HG02852 (cell line): Measurements from ENCODE around the gene LRIG1.
A peak's percentile ranks its signal among the peaks of the same experiment; 100 is the strongest.

Source experiments
- ATAC-seq: cut with Tn5 transposase; IDR thresholded peaks from one replicate; pipeline ENCODE4 v1.9.1; 2021; ENCODE audit warnings: mild to moderate bottlenecking, moderate library complexity; ENCODE audit not compliant: unreplicated experiment

The LRIG1 gene, protein sequence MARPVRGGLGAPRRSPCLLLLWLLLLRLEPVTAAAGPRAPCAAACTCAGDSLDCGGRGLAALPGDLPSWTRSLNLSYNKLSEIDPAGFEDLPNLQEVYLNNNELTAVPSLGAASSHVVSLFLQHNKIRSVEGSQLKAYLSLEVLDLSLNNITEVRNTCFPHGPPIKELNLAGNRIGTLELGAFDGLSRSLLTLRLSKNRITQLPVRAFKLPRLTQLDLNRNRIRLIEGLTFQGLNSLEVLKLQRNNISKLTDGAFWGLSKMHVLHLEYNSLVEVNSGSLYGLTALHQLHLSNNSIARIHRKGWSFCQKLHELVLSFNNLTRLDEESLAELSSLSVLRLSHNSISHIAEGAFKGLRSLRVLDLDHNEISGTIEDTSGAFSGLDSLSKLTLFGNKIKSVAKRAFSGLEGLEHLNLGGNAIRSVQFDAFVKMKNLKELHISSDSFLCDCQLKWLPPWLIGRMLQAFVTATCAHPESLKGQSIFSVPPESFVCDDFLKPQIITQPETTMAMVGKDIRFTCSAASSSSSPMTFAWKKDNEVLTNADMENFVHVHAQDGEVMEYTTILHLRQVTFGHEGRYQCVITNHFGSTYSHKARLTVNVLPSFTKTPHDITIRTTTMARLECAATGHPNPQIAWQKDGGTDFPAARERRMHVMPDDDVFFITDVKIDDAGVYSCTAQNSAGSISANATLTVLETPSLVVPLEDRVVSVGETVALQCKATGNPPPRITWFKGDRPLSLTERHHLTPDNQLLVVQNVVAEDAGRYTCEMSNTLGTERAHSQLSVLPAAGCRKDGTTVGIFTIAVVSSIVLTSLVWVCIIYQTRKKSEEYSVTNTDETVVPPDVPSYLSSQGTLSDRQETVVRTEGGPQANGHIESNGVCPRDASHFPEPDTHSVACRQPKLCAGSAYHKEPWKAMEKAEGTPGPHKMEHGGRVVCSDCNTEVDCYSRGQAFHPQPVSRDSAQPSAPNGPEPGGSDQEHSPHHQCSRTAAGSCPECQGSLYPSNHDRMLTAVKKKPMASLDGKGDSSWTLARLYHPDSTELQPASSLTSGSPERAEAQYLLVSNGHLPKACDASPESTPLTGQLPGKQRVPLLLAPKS

DNA sequence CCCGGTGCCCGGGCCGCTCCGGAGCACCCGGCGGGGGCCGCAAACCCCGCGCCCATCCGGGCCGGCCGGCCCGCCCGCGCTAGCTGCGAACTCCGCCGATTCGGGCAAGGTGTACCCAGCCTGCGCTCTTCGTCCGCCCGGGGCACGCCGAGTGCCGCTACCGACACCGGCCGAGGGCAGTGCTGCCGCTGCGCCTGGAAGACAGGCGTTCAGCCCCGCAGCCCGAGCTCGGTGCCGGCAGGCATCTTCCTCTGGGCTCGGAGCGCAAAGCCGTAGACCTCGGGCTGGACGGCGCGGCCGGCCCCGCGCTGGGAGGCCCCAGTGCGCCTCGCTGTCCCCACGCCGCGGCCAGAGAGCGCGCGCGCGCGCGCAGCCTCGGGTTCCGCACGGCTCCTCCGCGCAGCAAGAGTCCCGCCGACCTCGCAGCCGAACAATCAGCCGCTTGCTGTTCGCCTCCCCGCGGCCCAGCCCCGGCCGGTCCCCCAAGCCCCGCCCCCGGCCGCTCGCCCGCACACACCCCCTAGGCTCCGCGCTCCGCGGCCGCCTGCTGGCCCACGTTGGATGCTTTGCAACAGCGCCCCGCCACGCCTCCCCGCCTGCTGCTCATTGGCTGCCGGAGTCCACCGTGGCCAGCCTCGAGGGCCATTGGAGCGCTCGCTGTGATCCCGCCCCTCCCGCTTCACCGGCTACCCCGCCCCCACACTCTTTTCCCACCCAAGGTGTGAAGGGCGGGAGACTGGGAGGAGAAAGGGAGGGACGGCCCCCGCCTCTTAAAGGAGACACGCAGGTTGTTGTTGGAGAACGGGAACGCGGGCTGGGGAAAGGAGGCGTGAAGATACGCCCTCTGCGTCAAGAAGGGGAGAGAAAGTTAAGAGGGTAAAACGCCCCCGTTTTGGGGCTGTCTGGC, at the start of gene LRIG1:
LRIG1 (minus strand) TSS at position 447 of the 907 bp plus-strand sequence. CDS start 615 bp downstream, outside the sequence.
- ATAC-seq, result peak; percentile 97

DNA sequence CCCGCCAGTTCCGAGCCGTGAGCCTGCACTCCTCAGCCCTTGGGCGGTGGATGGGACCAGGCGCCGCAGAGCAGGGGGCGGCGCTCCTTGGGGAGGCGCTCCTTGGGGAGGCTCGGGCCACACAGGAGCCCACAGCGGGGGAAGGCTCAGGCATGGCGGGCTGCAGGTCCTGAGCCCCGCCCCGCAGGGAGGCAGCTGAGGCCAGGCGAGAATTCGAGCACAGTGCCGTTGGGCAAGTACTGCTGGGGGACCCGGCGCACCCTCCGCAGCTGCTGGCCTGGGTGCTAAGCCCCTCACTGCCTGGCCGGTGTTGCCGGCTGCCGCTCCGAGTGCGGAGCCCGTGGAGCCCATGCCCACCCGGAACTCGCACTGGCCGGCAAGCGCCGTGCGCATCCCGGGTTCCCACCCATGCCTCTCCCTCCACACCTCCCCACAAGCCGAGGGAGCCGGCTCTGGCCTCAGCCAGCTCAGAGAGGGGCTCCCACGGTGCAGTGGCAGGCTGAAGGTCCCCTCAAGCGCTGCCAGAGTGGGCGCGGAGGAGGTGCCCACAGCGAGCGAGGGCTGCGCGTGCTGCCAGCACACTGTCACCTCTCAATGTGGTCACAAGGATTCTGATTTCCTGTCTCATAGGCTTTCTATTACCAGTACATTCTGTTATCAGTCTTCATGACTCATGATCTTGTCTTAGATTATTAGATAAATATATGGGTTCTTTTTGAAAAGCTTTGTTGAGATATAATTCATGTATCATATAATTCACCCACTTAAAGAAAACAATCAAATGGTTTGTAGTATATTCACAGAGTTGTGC, 44.0 kb upstream of the LRIG1 start:
- ATAC-seq, result no peak

DNA sequence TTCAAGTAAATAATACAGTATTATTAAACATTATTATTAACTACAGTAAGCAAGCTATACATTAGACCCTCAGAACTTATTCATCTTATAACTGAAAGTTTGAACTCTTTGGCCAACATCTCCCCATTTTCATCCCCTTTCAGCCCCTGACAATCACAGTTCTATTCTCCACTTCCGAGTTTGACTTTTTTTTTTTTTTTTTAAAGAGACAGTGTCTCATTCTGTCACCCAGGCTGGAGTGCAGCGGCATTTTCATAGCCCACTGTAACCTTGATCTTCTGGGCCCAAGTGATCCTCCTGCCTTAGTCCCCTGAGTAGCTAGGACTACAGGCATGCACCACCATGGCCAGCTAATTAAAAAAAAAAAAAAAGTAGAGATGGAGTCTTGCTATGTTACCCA, 41.3 kb upstream of the LRIG1 start:
- ATAC-seq, result no peak

DNA sequence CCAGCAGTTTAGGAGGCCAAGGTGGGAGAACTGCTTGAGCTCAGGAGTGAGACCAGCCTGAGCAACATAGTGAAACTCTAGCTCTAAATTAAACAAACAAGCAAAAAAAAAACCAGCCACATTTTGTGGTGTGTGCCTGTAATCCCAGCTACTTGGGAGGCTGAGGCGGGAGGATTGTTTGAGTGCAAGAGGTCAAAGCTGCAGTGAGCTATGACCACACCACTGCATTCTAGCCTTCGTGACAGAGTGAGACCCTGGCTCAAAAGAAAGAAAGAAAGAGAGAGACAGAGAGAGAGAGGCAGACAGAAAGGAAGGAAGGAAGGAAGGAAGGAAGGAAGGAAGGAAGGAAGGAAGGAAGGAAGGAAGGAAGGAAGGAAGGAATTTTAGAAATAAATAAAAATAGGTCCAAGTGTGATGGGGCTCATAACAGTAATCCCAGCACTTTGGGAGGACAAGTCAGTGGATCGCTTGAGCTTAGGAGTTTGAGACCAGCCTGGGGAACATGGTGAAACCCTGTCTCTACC, 38.7 kb upstream of the LRIG1 start:
- no peak for ATAC-seq

DNA sequence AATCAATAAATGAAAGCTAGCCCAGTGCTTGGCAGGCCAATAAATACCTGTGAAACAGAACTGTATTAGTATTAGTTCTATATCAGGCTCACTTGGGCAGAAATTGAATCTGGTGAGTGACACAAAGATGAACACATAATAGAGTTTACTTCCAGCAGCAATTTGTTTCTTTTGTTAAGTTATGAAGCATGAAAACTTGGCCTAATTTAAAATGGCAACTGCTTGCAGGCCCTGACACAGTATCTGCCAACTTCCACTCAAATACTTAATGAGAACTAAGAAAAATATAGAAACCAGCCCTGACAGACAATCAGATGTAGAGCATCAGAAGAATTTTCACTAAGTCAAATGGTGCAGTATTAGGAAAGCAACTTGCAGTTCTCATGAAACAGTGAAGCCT, 37.6 kb upstream of the LRIG1 start:
- ATAC-seq, result no peak

DNA sequence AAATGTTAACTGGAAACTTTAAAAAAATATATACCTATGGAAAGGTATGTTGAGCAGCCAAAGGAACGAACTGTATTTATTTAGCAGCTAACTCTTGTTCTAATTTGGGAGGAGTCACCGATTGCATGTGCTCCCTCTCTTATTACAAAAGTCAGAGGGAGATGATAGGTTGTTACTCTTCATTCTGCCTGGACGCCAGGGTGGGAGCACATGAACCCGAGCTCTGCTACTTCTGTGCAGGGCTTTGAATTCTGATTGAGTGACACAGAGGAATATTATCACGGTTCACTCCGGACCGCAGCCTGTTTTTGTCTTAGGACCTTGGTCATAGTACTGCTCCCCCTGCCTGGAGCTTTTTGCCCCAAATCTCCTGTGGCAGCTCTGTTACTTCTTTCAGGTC, 36.9 kb upstream of the LRIG1 start:
- no peak for ATAC-seq

DNA sequence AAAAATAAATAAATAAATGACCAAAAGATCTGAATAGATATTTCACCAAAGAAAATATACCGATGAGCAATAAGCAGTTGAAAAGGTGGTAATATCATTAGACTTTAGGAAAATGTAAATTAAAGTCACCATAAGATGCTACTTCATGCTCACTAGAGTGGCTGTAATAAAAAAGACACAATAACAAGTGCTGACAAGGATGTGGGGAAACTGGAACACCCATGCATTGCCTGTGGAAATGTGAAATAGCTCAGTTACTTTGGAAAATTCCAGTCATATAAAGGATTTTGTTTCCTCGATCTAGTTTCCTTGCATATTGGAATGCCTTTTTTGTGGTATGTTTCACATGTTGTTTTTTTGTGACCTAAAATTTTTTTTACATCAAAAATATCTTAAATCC, 36.0 kb upstream of the LRIG1 start:
- ATAC-seq, result no peak

DNA sequence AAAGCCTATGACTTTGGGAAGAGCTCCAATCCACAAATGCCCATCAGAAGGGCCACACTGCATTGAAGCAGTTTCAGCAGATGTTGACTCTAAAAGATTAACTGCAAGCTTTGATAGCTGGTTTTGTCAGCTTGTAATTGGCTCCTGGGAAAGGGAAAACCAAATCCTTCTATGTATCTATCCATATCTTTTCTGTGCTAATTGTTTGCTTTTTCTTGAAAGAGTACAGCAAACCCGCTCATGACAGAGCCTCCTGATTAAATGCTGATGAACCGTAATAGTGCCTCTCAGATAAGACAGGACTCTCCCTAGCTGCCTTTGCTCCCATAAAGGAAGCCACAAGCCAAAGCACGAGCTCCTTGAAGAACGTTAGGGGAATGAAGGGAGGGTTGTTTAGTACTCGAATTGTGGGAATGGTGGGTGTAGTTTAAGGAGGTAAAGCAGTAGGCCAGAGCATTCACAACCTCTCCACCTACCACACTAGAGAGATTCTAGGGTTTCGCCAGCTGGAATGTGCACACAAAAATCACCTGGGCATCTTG, 33.6 kb upstream of the LRIG1 start:
- ATAC-seq, result no peak

DNA sequence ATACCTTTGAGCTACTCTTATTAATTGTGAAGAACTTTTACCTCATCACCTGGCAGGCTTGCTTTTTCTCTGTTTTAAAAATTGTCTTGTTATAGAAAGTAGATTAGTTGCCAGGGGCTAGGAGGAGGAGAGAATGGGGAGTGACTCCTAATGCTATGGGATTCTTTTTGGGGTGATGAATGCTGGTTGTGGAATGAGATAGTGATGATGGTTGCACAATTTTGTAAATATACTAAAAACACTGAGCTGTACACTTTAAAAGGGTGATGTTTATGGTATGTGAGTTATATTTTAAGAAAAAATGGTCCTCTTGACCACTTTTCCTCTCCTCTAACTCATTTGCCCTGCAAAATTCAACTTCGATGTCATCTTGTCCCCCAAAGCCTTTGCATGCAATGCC, 31.8 kb upstream of the LRIG1 start:
- ATAC-seq, result no peak

DNA sequence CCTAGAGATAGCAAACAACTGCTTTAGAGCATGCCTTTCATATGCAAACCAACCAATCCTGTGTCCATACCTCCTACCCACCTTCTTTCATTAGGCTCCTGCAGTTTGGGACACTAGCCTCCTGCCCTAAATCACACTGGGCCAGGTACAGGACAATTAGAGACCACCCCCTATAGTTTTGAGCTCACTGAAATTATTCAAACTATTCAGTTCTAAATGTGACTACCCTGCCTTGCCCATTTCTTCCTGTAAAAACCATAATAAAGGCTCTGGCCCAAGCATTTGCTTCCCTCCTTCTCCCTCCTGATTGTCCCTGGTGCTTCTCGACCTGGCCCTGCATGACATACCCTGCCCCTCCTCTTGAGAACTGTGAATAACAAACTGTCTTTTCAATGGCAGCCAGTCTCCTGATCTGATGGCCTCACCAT, 31.4 kb upstream of the LRIG1 start:
- ATAC-seq, result no peak

DNA sequence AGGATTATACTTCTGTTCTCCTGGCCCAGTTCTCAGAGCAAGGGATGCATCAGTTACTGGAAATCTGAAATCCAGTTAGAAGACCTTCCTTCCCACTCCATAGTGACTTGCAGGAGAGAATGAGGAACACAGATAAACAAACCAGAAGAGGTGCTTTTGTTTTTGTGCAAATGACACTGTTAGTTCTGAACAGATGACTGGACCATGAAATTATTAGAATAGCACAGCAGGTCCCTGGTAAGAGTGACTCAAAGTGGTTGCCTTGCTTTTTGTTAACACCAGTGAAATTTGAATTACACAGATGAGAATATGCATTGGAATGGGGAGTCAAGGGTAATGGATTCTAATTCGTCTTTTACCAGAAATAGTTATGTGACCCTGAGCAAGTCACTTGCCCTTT, 30.4 kb upstream of the LRIG1 start:
- ATAC-seq, result no peak

DNA sequence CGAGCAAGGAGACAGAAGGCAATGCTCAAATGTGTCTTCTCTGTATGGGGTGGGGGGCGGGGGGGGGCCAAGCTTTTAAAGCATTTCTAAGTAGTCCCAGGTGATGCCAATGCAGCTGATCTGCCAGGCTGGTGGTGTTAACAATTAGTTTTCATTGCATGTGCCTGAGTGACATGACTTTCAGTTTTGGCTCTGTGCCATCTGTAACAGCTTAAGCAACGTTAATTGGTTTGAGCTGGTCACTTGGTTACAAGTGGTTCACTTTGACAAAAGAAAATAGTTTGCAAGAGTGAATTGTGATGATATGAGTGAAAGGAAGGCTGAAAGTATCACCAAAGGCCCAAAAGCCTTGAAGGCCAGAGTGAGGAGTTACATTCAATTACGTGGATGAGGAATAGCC, 26.4 kb upstream of the LRIG1 start:
- no peak for ATAC-seq

DNA sequence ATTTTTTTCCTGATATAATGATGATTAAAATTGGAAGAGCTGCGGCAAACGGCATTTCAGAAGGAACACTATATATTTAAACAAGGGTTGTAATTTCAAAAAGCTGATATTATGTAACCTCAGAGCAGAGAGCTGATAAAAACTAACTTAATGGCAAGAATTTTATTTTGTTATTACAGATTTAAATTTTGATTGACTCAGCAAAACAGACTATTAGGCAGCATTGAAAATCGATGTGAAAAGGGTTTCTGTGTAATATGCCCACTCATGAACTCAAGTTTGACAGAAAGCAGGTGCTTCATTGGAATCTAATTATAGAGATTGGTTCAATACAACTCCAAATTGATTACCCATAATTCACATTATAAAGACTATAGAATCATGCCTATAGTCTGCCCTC, 24.9 kb upstream of the LRIG1 start:
- no peak for ATAC-seq

DNA sequence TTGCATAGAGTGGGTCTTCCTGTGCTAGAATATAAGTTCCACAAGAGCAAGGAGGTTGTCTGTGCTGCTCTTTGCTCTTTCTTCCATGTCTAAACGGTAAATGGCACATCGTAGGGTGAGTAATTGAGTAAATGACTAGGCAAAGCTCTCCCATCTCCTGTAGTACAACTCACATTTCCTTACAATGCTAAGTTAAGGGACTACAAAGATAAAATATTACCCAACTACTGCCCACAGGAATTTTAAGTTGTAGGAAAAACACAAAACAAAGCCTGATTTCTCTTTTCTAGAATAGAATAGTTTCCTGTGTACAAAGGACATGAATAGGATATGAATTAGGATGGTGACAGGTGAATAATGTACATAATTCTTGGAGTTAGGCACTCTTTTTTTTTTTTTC, 19.9 kb upstream of the LRIG1 start:
- no peak for ATAC-seq

DNA sequence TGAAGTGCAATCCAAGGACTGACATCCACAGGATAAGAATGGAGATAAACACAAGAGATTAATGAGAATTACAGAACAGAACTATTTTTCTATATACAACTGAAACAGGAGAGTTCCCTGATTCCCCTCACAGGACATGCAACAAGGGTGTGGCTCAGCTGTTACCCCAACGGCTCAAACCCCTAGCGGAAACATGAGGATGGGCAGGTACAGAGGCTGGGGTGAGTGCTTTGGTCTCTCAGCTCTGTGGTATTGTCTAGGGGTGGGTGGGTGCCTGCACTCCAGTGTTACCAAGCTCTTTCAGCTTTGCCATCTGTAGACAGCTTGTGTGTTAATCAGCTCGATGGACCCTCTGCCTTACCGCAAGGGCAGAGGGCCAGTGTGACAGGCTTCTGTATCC, 17.8 kb upstream of the LRIG1 start:
- no peak for ATAC-seq

DNA sequence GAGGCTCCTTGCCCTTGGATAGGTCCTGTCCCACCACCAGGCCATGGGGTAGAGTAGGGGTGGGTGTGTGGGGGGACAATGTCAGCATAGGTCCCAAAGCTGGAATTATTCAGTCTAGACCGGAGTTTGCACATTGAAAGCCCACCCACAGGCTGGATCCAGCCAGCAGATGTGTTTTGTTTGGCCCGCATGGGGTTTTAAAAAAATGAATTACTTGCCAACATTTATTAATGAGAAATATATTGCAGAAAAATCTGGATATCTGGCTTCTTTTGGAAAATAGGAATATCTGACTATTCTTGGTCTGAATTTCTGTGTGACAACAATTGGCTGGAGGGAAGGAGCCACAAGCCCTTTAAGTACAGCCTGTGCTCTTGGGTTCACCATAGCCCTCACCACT, 17.3 kb upstream of the LRIG1 start:
- ATAC-seq, result no peak

DNA sequence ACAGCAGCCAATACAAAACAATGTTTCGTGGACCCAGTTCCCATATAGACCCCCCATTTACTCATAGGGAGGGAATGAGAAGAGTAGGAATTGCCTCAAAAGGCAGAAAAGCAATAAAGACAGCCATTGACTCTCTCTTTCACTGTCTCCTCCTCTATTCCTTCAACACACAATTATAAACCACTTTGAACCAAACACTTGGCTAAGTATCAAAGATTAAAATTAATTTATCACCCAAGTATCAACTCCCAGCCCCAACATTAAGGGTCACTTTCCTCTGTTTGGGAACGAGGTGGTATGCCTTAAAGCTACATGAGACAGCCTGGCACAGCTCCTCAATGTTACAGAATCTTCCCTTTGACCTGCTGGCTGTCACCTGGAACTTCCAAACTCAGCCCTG, 16.4 kb upstream of the LRIG1 start:
- no peak for ATAC-seq

DNA sequence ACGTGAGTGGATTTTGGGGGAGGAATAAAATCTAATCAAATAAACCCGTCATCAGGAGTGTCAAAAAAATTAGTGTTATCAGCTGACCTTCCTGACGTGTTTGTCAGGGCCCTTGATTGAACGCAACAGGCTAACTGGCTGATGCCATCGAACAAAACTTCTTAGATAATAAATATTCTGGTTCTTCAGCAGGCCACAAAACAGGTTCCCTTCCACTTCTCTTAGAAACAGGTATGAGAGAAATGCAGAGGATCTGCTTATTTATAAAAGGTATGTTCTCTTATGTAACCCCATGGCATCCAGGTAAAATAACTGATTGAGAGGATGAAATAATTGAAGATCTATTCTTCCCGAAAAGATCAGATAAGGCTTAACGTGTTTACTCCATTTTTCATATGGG, 7.6 kb upstream of the LRIG1 start:
- ATAC-seq, result no peak
